NCI-H524 (cell line): ENCODE measurements around the gene CCDC170.

Experiments used
- DNase-seq, 2 experiments: peaks; one replicate each; lab custom pipeline; 2025; lab: John Stamatoyannopoulos, UW

The CCDC170 gene

GRCh38 chr6:151656392-151656791, 162.6 kb downstream of the CCDC170 start:
- no peak for DNase-seq

GRCh38 chr6:151658091-151658490, 164.3 kb downstream of the CCDC170 start:
- no peak for DNase-seq

GRCh38 chr6:151659212-151659611, 165.4 kb downstream of the CCDC170 start:
- DNase-seq = no peak

GRCh38 chr6:151661509-151661908, 167.7 kb downstream of the CCDC170 start:
- no peak for DNase-seq

- peak in 1 of 2 experiments; percentile 33 for DNase-seq
Observed at GRCh38 chr6:151661928-151662327, 168.1 kb downstream of the CCDC170 start.

- no peak for DNase-seq
Observed at GRCh38 chr6:151663559-151663958, 169.7 kb downstream of the CCDC170 start.

- no peak for DNase-seq
Observed at GRCh38 chr6:151664390-151664789, 170.6 kb downstream of the CCDC170 start.

- DNase-seq = peak in 1 of 2 experiments; percentile 70
Observed at GRCh38 chr6:151665329-151665728, 171.5 kb downstream of the CCDC170 start.

GRCh38 chr6:151666526-151666925, 172.7 kb downstream of the CCDC170 start:
- DNase-seq = no peak

- DNase-seq = no peak
Observed at GRCh38 chr6:151669208-151669560, 175.4 kb downstream of the CCDC170 start.

GRCh38 chr6:151670116-151670515, 176.3 kb downstream of the CCDC170 start:
- no peak for DNase-seq
